Measurements from ENCODE around the gene AHCYL2. TPM values are rescaled to one million over a fixed set of nuclear protein-coding genes. Genes with fewer than 3 reads are reported as not detected.

Gene AHCYL2
- total RNA-seq, 4 donors from 2014 or later: 10.8 to 14.0 (median 13.7) TPM

GRCh38 chr7:129436335-129436923, 211.6 kb downstream of the AHCYL2 start:
- intact Hi-C loops (cut with DNase I): no loop called here
- no peak for TF ChIP-seq CTCF (IDR thresholded peaks at IDR 0.05)
- no peak for TF ChIP-seq POLR2A (IDR thresholded peaks at IDR 0.05)
- Histone ChIP-seq H3K4me3 (no peak overlapping the region), H3K27me3 (peaks cover 0 to 39% (median 0%) of the 10 kb centered on the region in 4 donors), H3K27ac (no peak overlapping the region), H3K4me1 (peaks cover 0 to 31% (median 13%) of the 10 kb centered on the region in 3 donors), H3K9me3 (no peaks in the 10 kb centered on the region), H3K36me3 (no peaks in the 10 kb centered on the region)
- 79 to 94% methylated on average over 5 of the region's 5 CpGs for WGBS, 2 donors
- no peak for DNase-seq

GRCh38 chr7:129437190-129437589, 212.4 kb downstream of the AHCYL2 start:
- no peak for TF ChIP-seq POLR2A (IDR thresholded peaks at IDR 0.05)
- no peak for TF ChIP-seq CTCF (IDR thresholded peaks at IDR 0.05)
- WGBS, 2 donors: 87 to 88% methylated on average over 5 of the region's 5 CpGs
- H3K4me1 ChIP-seq: peaks cover 0 to 31% (median 13%) of the 10 kb centered on the region in 3 donors
- peaks cover 0 to 36% (median 0%) of the 10 kb centered on the region in 4 donors for H3K27me3 ChIP-seq
- no peak overlapping the region for H3K4me3 ChIP-seq
- intact Hi-C loops (cut with DNase I): no loop called here
- no peak overlapping the region for H3K27ac ChIP-seq
- no peaks in the 10 kb centered on the region for H3K36me3 ChIP-seq
- H3K9me3 ChIP-seq: no peaks in the 10 kb centered on the region
- no peak for DNase-seq

- no peaks in the 10 kb centered on the region for H3K36me3 ChIP-seq
- WGBS, 2 donors: 88 to 96% methylated on average over 6 of the region's 6 CpGs
- no peak overlapping the region for H3K4me3 ChIP-seq
- H3K27me3 ChIP-seq: peaks cover 0 to 25% (median 0%) of the 10 kb centered on the region in 4 donors
- H3K27ac ChIP-seq: no peak overlapping the region
- DNase-seq: no peak
- no peaks in the 10 kb centered on the region for H3K9me3 ChIP-seq
- intact Hi-C loops (cut with DNase I): no loop called here
- H3K4me1 ChIP-seq: peaks cover 0 to 24% (median 11%) of the 10 kb centered on the region in 3 donors
- TF ChIP-seq POLR2A (IDR thresholded peaks at IDR 0.05) (no peak), CTCF (IDR thresholded peaks at IDR 0.05) (no peak)
Observed at GRCh38 chr7:129438281-129438838, 213.5 kb downstream of the AHCYL2 start.

- DNase-seq: no peak
- peaks cover 0 to 20% (median 7%) of the 10 kb centered on the region in 3 donors for H3K4me1 ChIP-seq
- peaks cover 0 to 22% (median 0%) of the 10 kb centered on the region in 4 donors for H3K27me3 ChIP-seq
- no peak overlapping the region for H3K27ac ChIP-seq
- TF ChIP-seq POLR2A (IDR thresholded peaks at IDR 0.05) (no peak), CTCF (IDR thresholded peaks at IDR 0.05) (no peak)
- intact Hi-C loops (cut with DNase I): no loop called here
- H3K36me3 ChIP-seq: no peaks in the 10 kb centered on the region
- H3K9me3 ChIP-seq: no peaks in the 10 kb centered on the region
- 23 to 42% methylated on average over 5 of the region's 5 CpGs for WGBS, 2 donors
- no peak overlapping the region for H3K4me3 ChIP-seq
Observed at GRCh38 chr7:129438839-129439651, 214.2 kb downstream of the AHCYL2 start.
